IPS-15b (cell line): ENCODE results near the gene SLC4A8.

Experiments used
- H3K27me3 ChIP-seq: one replicate; pipeline ENCODE4 v1.6.1; 2013; ENCODE audit warnings: low read length; ENCODE audit not compliant: control insufficient read depth, insufficient read depth
- H3K36me3 ChIP-seq: one replicate; pipeline ENCODE4 v1.6.1; 2013; ENCODE audit warnings: low read length; ENCODE audit not compliant: control insufficient read depth, insufficient read depth
- H3K4me1 ChIP-seq: one replicate; pipeline ENCODE4 v1.6.1; 2013; ENCODE audit warnings: mild to moderate bottlenecking, low read length; ENCODE audit not compliant: control insufficient read depth, insufficient read depth
- H3K4me3 ChIP-seq: one replicate; pipeline ENCODE4 v1.5.1; 2013; ENCODE audit warnings: low read depth, low read length
- H3K9ac ChIP-seq: one replicate; pipeline ENCODE4 v1.6.1; 2013; ENCODE audit warnings: low read depth, mild to moderate bottlenecking, low read length
- H3K9me3 ChIP-seq: one replicate; pipeline ENCODE4 v1.6.1; 2013; ENCODE audit warnings: mild to moderate bottlenecking, low read length; ENCODE audit not compliant: control insufficient read depth, insufficient read depth

The SLC4A8 gene

GRCh38 chr12:51401020-51401419 lies 23.6 kb upstream of the SLC4A8 start:
- Histone ChIP-seq H3K9ac (no peak overlapping the region), H3K4me3 (no peak overlapping the region), H3K9me3 (no peaks in the 10 kb centered on the region), H3K27me3 (no peaks in the 10 kb centered on the region), H3K36me3 (no peaks in the 10 kb centered on the region), H3K4me1 (no peaks in the 10 kb centered on the region)

- Histone ChIP-seq H3K27me3 (no peaks in the 10 kb centered on the region), H3K4me1 (no peaks in the 10 kb centered on the region), H3K36me3 (no peaks in the 10 kb centered on the region), H3K9ac (no peak overlapping the region), H3K4me3 (no peak overlapping the region), H3K9me3 (no peaks in the 10 kb centered on the region)
Measured at GRCh38 chr12:51401486-51401885, 23.1 kb upstream of the SLC4A8 start.

GRCh38 chr12:51401900-51402299 lies 22.7 kb upstream of the SLC4A8 start:
- H3K4me1 ChIP-seq = no peaks in the 10 kb centered on the region
- no peaks in the 10 kb centered on the region for H3K36me3 ChIP-seq
- H3K27me3 ChIP-seq = no peaks in the 10 kb centered on the region

GRCh38 chr12:51403159-51403558 lies 21.5 kb upstream of the SLC4A8 start:
- Histone ChIP-seq H3K36me3 (no peaks in the 10 kb centered on the region), H3K9me3 (no peaks in the 10 kb centered on the region), H3K4me1 (no peaks in the 10 kb centered on the region), H3K9ac (no peak overlapping the region), H3K27me3 (no peaks in the 10 kb centered on the region), H3K4me3 (no peak overlapping the region)

More at GRCh38 chr12:51401900-51402299, 22.7 kb upstream of the SLC4A8 start:
- Histone ChIP-seq H3K9me3 (no peaks in the 10 kb centered on the region), H3K9ac (no peak overlapping the region), H3K4me3 (no peak overlapping the region)

GRCh38 chr12:51403681-51404136 lies 20.9 kb upstream of the SLC4A8 start:
- H3K9me3 ChIP-seq = no peaks in the 10 kb centered on the region
- no peaks in the 10 kb centered on the region for H3K4me1 ChIP-seq

GRCh38 chr12:51404627-51405026 lies 20.0 kb upstream of the SLC4A8 start:
- H3K9me3 ChIP-seq = no peaks in the 10 kb centered on the region
- H3K27me3 ChIP-seq = no peaks in the 10 kb centered on the region
- H3K9ac ChIP-seq = no peak overlapping the region
- no peak overlapping the region for H3K4me3 ChIP-seq
- H3K36me3 ChIP-seq = no peaks in the 10 kb centered on the region
- H3K4me1 ChIP-seq = no peaks in the 10 kb centered on the region

More at GRCh38 chr12:51403681-51404136, 20.9 kb upstream of the SLC4A8 start:
- Histone ChIP-seq H3K9ac (no peak overlapping the region), H3K36me3 (no peaks in the 10 kb centered on the region), H3K27me3 (no peaks in the 10 kb centered on the region), H3K4me3 (no peak overlapping the region)

GRCh38 chr12:51405801-51406207 lies 18.8 kb upstream of the SLC4A8 start:
- no peaks in the 10 kb centered on the region for H3K27me3 ChIP-seq
- H3K36me3 ChIP-seq = no peaks in the 10 kb centered on the region
- H3K4me1 ChIP-seq = no peaks in the 10 kb centered on the region
- no peak overlapping the region for H3K4me3 ChIP-seq
- H3K9me3 ChIP-seq = no peaks in the 10 kb centered on the region
- H3K9ac ChIP-seq = no peak overlapping the region

- H3K4me1 ChIP-seq = no peaks in the 10 kb centered on the region
- no peaks in the 10 kb centered on the region for H3K27me3 ChIP-seq
- no peak overlapping the region for H3K4me3 ChIP-seq
- H3K9me3 ChIP-seq = no peaks in the 10 kb centered on the region
- no peaks in the 10 kb centered on the region for H3K36me3 ChIP-seq
- H3K9ac ChIP-seq = no peak overlapping the region
Measured at GRCh38 chr12:51406290-51406689, 18.3 kb upstream of the SLC4A8 start.

- Histone ChIP-seq H3K27me3 (no peaks in the 10 kb centered on the region), H3K9me3 (no peaks in the 10 kb centered on the region), H3K4me3 (no peak overlapping the region), H3K36me3 (no peaks in the 10 kb centered on the region), H3K4me1 (no peaks in the 10 kb centered on the region), H3K9ac (no peak overlapping the region)
Measured at GRCh38 chr12:51406859-51407258, 17.8 kb upstream of the SLC4A8 start.

- no peaks in the 10 kb centered on the region for H3K4me1 ChIP-seq
Measured at GRCh38 chr12:51407604-51408003, 17.0 kb upstream of the SLC4A8 start.

GRCh38 chr12:51409846-51410245 lies 14.8 kb upstream of the SLC4A8 start:
- Histone ChIP-seq H3K9ac (no peak overlapping the region), H3K4me1 (no peaks in the 10 kb centered on the region), H3K9me3 (no peaks in the 10 kb centered on the region), H3K4me3 (no peak overlapping the region), H3K36me3 (no peaks in the 10 kb centered on the region), H3K27me3 (no peaks in the 10 kb centered on the region)

More at GRCh38 chr12:51407604-51408003, 17.0 kb upstream of the SLC4A8 start:
- Histone ChIP-seq H3K9ac (no peak overlapping the region), H3K36me3 (no peaks in the 10 kb centered on the region), H3K4me3 (no peak overlapping the region), H3K9me3 (no peaks in the 10 kb centered on the region), H3K27me3 (no peaks in the 10 kb centered on the region)

- Histone ChIP-seq H3K9ac (no peak overlapping the region), H3K36me3 (no peaks in the 10 kb centered on the region), H3K4me1 (no peaks in the 10 kb centered on the region), H3K4me3 (no peak overlapping the region), H3K9me3 (no peaks in the 10 kb centered on the region), H3K27me3 (no peaks in the 10 kb centered on the region)
Measured at GRCh38 chr12:51413149-51413548, 11.5 kb upstream of the SLC4A8 start.
